Measurements from ENCODE around the gene ST8SIA5. TPM values are rescaled to one million over a fixed set of nuclear protein-coding genes. Genes with fewer than 3 reads are reported as not detected.
A peak's percentile ranks its signal among the peaks of the same experiment; 100 is the strongest.
"Not testable (repeated sequence)": the region's sequence is repeated elsewhere in the genome, so short reads cannot be mapped to it uniquely, and the experiment has no call there.

The ST8SIA5 gene, protein sequence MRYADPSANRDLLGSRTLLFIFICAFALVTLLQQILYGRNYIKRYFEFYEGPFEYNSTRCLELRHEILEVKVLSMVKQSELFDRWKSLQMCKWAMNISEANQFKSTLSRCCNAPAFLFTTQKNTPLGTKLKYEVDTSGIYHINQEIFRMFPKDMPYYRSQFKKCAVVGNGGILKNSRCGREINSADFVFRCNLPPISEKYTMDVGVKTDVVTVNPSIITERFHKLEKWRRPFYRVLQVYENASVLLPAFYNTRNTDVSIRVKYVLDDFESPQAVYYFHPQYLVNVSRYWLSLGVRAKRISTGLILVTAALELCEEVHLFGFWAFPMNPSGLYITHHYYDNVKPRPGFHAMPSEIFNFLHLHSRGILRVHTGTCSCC
- total RNA-seq: under 1 TPM in 1 of 2 donors, not detected in 1; 0.62 TPM

DNA sequence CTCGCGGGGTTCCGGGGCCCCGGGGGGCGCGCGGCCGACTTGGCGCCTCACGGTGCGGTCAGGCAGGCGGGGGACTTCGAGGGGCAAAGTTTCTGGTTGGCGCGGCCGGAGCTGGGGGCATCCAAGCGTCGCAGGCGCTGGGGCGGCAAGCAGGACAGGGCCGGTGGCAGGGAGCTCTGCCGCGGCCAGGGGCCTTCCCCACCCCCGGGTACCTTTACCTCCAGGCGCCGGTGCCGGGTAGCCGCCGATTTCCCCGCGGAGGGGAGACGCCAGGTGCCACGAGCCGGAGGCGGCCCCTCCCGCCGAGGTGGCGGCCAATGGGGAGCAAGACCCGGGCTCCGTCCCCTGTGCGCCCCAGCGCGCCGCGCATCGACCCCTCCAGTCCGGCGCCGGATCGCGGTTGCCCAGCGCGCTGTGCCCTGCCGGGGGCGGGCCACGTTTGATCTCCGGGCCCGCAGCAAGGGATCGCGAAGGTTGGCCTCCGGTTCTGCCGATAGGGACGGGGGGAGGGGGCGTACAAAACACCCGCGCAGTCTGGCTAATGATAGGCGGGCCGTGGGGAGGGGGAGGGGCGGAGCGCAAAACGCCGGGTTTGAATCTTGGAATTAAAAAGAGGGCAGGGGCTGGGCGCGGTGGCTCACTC, at the start of gene ST8SIA5:
Gene ST8SIA5, minus strand, starts transcription at position 495 of the 643 bp plus-strand sequence. CDS start 545 bp downstream, outside the sequence.
- Histone ChIP-seq H3K36me3 (no peaks in the 10 kb centered on the region), H3K4me3 (peak within 1 kb of the TSS; percentile 12 to 19), H3K9me3 (no peaks in the 10 kb centered on the region), H3K27me3 (replicated peaks; ENCODE audit: insufficient read depth) (peaks cover 4% of the 10 kb centered on the region), H3K4me1 (replicated peaks) (no peaks in the 10 kb centered on the region), H3K27ac (no peak within 1 kb of the TSS)
- no peak for DNase-seq (ENCODE audit: low spot score)
- 0% methylated on average over 47 of the region's 74 CpGs for WGBS
- TF ChIP-seq, protein P1, sequence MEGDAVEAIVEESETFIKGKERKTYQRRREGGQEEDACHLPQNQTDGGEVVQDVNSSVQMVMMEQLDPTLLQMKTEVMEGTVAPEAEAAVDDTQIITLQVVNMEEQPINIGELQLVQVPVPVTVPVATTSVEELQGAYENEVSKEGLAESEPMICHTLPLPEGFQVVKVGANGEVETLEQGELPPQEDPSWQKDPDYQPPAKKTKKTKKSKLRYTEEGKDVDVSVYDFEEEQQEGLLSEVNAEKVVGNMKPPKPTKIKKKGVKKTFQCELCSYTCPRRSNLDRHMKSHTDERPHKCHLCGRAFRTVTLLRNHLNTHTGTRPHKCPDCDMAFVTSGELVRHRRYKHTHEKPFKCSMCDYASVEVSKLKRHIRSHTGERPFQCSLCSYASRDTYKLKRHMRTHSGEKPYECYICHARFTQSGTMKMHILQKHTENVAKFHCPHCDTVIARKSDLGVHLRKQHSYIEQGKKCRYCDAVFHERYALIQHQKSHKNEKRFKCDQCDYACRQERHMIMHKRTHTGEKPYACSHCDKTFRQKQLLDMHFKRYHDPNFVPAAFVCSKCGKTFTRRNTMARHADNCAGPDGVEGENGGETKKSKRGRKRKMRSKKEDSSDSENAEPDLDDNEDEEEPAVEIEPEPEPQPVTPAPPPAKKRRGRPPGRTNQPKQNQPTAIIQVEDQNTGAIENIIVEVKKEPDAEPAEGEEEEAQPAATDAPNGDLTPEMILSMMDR (IDR thresholded peaks at IDR 0.05): no peak
- no peak for TF ChIP-seq POLR2A (IDR thresholded peaks at IDR 0.05)
- no peak for TF ChIP-seq POLR2AphosphoS5 (IDR thresholded peaks at IDR 0.05)
- intact Hi-C loops (cut with DNase I): no loop called here

DNA sequence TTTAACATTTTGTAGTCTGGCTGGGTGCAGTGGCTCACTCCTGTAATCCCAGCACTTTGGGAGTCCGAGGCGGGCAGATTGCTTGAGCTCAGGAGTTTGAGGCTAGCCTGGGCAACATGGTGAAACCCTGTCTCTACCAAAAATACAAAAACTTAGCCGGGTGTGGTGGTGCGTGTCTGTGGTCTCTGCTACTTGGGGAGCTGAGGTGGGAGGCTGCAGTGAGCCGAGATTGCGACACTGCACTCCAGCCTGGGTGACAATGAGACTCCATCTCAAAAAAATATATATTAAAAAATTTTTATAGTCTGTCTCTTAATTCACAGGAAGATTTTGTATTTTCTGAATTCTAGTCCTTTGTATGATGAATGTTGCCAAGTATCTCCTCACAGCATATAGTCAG, 39.1 kb upstream of the ST8SIA5 start:
- intact Hi-C loops (cut with DNase I); H3K9me3 ChIP-seq; H3K4me1 ChIP-seq (replicated peaks); H3K27me3 ChIP-seq (replicated peaks; ENCODE audit: insufficient read depth); H3K4me3 ChIP-seq; H3K36me3 ChIP-seq; H3K27ac ChIP-seq; DNase-seq (ENCODE audit: low spot score): not testable (repeated sequence)
- 96% methylated on average over 6 of the region's 6 CpGs for WGBS

DNA sequence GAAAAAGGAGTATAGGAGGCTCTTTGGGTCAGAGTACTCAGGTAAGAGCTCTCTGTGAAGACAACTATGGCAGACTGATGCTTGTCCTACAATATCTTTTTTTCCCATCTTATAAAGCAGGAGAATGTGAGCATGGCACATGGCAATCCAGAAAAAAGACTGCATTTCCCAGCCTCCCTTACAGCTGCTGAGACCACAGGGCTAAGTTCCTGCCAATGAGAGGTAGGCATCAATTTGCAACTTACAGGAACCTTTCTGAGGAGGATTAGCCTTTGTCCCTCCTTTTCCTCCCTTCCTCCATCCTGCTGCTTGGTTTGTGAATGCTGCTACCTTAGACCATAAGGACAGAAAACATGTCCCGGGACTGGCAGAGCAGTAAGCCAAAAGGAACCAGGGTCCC, 37.8 kb upstream of the ST8SIA5 start:
- intact Hi-C loops (cut with DNase I): no loop called here
- WGBS: 93% methylated on average over 1 of the region's 1 CpG
- no peak for DNase-seq (ENCODE audit: low spot score)
- Histone ChIP-seq H3K4me1 (replicated peaks) (no peaks in the 10 kb centered on the region), H3K4me3 (no peak overlapping the region), H3K36me3 (no peaks in the 10 kb centered on the region), H3K27me3 (replicated peaks; ENCODE audit: insufficient read depth) (no peaks in the 10 kb centered on the region), H3K27ac (no peak overlapping the region), H3K9me3 (no peaks in the 10 kb centered on the region)
- TF ChIP-seq, protein P1 (IDR thresholded peaks at IDR 0.05): no peak
- TF ChIP-seq POLR2A (IDR thresholded peaks at IDR 0.05) (no peak), POLR2AphosphoS5 (IDR thresholded peaks at IDR 0.05) (no peak)

DNA sequence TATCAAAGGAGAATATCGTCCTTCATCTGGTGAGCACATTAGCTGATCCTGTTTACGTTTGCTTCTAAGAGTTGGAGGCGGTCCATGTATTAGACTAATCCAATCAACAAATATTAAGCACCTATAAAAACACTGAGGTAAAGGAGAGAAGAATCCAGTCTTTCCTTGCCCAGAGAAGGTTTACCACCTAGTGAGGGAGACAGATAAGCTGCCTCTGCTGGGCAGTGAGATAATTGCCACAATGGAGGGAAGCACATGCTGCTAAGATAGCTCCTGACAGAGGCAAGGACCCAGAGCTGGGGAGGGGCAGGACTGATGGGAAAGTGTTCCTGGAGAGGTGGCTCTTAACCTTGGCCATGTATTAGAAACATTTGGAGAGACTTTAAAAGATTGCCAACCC, 36.7 kb upstream of the ST8SIA5 start:
- 45% methylated on average over 3 of the region's 3 CpGs for WGBS
- Histone ChIP-seq H3K4me1 (replicated peaks) (no peaks in the 10 kb centered on the region), H3K27ac (no peak overlapping the region), H3K9me3 (no peaks in the 10 kb centered on the region), H3K36me3 (no peaks in the 10 kb centered on the region), H3K4me3 (no peak overlapping the region), H3K27me3 (replicated peaks; ENCODE audit: insufficient read depth) (no peaks in the 10 kb centered on the region)
- no peak for TF ChIP-seq POLR2AphosphoS5 (IDR thresholded peaks at IDR 0.05)
- TF ChIP-seq POLR2A (IDR thresholded peaks at IDR 0.05): no peak
- TF ChIP-seq, protein P1 (IDR thresholded peaks at IDR 0.05): no peak
- intact Hi-C loops (cut with DNase I): no loop called here
- DNase-seq (ENCODE audit: low spot score): no peak

DNA sequence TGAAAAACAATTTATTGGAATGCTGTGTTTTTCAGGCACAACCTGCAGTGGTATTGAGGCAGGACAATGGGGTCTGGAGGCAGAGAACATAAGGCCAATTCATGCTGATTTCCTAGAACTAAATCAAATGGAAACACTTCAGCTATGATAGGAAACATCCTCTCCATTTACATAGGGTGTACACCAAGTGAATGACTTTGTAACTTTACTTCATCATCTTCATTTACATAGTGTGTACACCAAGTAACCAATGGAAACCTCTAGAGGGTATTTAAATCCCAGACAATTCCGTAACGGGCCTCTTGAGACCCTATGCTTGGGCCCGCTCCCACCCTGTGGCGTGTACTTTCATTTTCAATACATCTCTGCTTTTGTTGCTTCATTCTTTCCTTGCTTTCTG, 32.2 kb upstream of the ST8SIA5 start:
- 88% methylated on average over 4 of the region's 4 CpGs for WGBS
- H3K4me1 ChIP-seq (replicated peaks): no peaks in the 10 kb centered on the region
- intact Hi-C loops (cut with DNase I): no loop called here

More for the DNA sequence above, 32.2 kb upstream of the ST8SIA5 start:
- no peak overlapping the region for H3K27ac ChIP-seq
- no peak overlapping the region for H3K4me3 ChIP-seq
- DNase-seq (ENCODE audit: low spot score): no peak
- H3K9me3 ChIP-seq: no peaks in the 10 kb centered on the region
- H3K27me3 ChIP-seq (replicated peaks; ENCODE audit: insufficient read depth): no peaks in the 10 kb centered on the region
- no peaks in the 10 kb centered on the region for H3K36me3 ChIP-seq
- no peak for TF ChIP-seq POLR2AphosphoS5 (IDR thresholded peaks at IDR 0.05)
- TF ChIP-seq, protein P1 (IDR thresholded peaks at IDR 0.05): no peak
- TF ChIP-seq POLR2A (IDR thresholded peaks at IDR 0.05): no peak
